Lower leg skin (tissue), 3 donors: Measurements from ENCODE around the gene TANC1.

Experiments used
- POLR2A ChIP-seq, 2 donors: fragments of 450-650 bp; IDR thresholded peaks; one replicate each; pipeline ENCODE4 v1.6.1; 2016 to 2017; ENCODE audit warnings: antibody characterized with exemption in 2 of 2, mild to moderate bottlenecking in 1 of 2, moderate library complexity in 1 of 2
- TF ChIP-seq, protein P1 (sequence below), 3 donors: fragments of 450-650 bp; IDR thresholded peaks; one replicate each; pipeline ENCODE4 v1.5.1; 2016; ENCODE audit warnings: antibody characterized with exemption in 3 of 3, mild to moderate bottlenecking in 3 of 3, moderate library complexity in 2 of 3

DNA sequence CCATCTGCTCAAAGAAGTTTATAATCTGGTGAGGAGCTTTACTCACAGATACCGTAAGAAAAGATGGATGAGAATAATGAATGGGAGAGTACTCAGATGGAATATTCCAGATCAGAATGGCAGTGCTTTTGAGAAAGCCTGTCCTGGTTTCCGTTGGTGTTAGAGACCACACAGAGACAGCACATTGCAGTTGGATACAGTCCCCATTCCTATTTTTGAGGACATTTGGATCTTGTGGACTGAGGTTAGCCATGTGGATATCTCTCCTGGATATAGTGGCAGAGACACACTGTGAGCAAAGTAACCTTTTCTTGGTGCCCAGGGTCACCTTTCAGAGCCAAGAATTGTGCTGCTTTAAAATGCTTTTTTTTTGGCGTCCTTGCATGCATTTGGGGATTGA, 63.7 kb downstream of the TANC1 start:
- TF ChIP-seq POLR2A (IDR thresholded peaks at IDR 0.05) = no peak
- TF ChIP-seq, protein P1, sequence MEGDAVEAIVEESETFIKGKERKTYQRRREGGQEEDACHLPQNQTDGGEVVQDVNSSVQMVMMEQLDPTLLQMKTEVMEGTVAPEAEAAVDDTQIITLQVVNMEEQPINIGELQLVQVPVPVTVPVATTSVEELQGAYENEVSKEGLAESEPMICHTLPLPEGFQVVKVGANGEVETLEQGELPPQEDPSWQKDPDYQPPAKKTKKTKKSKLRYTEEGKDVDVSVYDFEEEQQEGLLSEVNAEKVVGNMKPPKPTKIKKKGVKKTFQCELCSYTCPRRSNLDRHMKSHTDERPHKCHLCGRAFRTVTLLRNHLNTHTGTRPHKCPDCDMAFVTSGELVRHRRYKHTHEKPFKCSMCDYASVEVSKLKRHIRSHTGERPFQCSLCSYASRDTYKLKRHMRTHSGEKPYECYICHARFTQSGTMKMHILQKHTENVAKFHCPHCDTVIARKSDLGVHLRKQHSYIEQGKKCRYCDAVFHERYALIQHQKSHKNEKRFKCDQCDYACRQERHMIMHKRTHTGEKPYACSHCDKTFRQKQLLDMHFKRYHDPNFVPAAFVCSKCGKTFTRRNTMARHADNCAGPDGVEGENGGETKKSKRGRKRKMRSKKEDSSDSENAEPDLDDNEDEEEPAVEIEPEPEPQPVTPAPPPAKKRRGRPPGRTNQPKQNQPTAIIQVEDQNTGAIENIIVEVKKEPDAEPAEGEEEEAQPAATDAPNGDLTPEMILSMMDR (IDR thresholded peaks at IDR 0.05) = no peak
